H7 (cell line): ENCODE measurements around the gene TNPO1. TPM values are rescaled to one million over a fixed set of nuclear protein-coding genes. Genes with fewer than 3 reads are reported as not detected.
A peak's percentile ranks its signal among the peaks of the same experiment; 100 is the strongest.

Source experiments
- DNase-seq: peaks from one replicate; pipeline ENCODE4 v3.0.0; 2012
- H3K27me3 ChIP-seq: 2 replicates; pipeline ENCODE4 v1.6.0; 2011; ENCODE audit warnings: mild to moderate bottlenecking, low read length; ENCODE audit not compliant: control insufficient read depth, insufficient read depth
- H3K36me3 ChIP-seq: replicated peaks from 2 replicates; pipeline ENCODE4 v1.5.1; 2011; ENCODE audit warnings: low read length; ENCODE audit not compliant: control insufficient read depth, insufficient read depth
- H3K4me3 ChIP-seq: 2 replicates; pipeline ENCODE4 v1.5.1; 2011; ENCODE audit warnings: low read depth, mild to moderate bottlenecking, control low read depth, low read length, moderate library complexity; ENCODE audit not compliant: insufficient read depth
- total RNA-seq: library from RNA; depleted of rRNA; stranded (reverse); fragments of >200 nt; shearing (Covaris generic); gene quantifications from 2 replicates; pipeline ENCODE4 v1.2.3, GENCODE V29; 2014

Gene TNPO1
- total RNA-seq, 1 experiment from 2014 or later, result 181 TPM

DNA sequence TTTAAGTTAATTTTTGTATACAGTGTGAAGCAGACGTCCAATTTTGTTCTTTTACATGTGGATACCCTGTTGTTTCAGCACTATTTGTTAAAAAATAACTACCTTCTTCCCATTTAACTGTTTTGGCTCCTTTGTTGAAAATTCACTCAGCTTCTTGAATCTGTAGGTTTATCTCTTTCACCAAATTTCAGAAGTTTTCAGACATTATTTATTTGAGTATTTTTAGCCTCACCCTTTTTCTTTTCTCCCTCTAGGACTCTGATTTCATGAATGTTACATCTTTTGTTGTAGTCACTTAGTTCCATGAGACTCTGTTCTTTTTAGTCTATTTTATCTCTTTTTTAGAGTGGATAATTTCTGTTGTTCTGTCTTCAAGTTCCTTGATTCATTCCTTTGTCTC, 4.6 kb upstream of the TNPO1 start:
- no peak overlapping the region for H3K4me3 ChIP-seq
- DNase-seq, result no peak
- H3K36me3 ChIP-seq, result no peaks in the 10 kb centered on the region
- H3K27me3 ChIP-seq, result no peaks in the 10 kb centered on the region

GRCh38 chr5:72812488-72812887, 4.0 kb upstream of the TNPO1 start:
- H3K27me3 ChIP-seq, result no peaks in the 10 kb centered on the region
- DNase-seq, result no peak
- no peak overlapping the region for H3K4me3 ChIP-seq
- no peaks in the 10 kb centered on the region for H3K36me3 ChIP-seq

DNA sequence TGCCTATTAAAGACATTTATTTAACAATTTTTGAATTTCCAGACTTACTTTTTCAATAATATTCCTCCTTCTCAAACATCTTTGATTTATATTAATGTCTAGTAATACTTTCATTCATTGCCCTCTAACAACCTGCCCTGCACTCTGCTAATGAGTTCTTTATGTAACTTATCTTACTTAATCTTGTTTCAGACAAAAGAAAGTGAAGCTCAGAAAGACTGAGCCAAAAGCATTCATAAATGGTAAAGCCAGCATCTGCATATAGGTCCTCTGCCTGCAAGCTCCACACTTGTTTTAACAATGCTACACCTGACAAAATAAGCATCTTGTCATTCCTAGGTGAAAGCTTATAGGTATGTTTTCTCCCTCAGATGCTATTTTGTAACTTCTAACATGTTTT, 2.4 kb upstream of the TNPO1 start:
- Histone ChIP-seq H3K36me3 (no peaks in the 10 kb centered on the region), H3K4me3 (no peak overlapping the region), H3K27me3 (no peaks in the 10 kb centered on the region)
- no peak for DNase-seq

GRCh38 chr5:72814864-72815263, 1.6 kb upstream of the TNPO1 start:
- H3K4me3 ChIP-seq, result no peak overlapping the region
- no peaks in the 10 kb centered on the region for H3K27me3 ChIP-seq
- no peak for DNase-seq
- no peaks in the 10 kb centered on the region for H3K36me3 ChIP-seq

DNA sequence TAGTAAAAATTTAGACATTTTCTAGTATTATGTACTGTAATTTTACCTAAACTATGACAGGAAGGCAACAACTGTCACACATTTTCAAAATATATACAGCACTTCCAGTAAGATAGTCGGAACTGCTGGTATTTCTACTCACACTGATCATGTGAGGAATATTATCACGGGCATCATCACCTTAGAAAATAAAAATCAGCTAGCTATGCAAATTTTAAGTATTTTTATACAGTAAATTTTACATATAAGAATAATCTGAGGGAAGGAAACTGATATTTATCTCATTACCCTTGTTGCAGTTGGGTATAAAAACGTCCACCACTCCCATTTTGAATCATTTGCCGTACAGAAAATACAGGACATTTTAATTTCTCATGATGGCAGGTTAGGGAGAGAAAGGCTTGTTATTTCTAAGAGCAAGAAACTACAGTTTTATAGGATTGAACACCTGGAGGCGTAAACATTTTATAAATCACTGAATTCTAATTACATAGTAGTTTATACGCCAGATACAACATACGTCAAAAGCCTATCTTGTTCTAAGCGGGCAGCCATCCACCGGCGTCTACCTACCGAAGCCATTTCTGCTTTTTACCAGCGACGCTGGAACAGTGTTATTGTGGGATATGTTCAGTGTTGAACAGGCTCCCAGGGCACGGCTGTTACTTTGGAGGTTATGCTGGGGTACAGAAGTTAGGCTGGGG, 729 bp upstream of the TNPO1 start:
- H3K36me3 ChIP-seq, result no peaks in the 10 kb centered on the region
- H3K27me3 ChIP-seq, result no peaks in the 10 kb centered on the region
- DNase-seq, result no peak
- peak overlapping the region; percentile 85 for H3K4me3 ChIP-seq

- Histone ChIP-seq H3K27me3 (no peaks in the 10 kb centered on the region), H3K4me3 (peak overlapping the region; percentile 85), H3K36me3 (no peaks in the 10 kb centered on the region)
- no peak for DNase-seq
Observed at GRCh38 chr5:72817076-72817481, 618 bp downstream of the TNPO1 start.

GRCh38 chr5:72817671-72818266, 1.3 kb downstream of the TNPO1 start:
- DNase-seq, result no peak
- Histone ChIP-seq H3K36me3 (no peaks in the 10 kb centered on the region), H3K27me3 (no peaks in the 10 kb centered on the region), H3K4me3 (peak overlapping the region; percentile 85)

DNA sequence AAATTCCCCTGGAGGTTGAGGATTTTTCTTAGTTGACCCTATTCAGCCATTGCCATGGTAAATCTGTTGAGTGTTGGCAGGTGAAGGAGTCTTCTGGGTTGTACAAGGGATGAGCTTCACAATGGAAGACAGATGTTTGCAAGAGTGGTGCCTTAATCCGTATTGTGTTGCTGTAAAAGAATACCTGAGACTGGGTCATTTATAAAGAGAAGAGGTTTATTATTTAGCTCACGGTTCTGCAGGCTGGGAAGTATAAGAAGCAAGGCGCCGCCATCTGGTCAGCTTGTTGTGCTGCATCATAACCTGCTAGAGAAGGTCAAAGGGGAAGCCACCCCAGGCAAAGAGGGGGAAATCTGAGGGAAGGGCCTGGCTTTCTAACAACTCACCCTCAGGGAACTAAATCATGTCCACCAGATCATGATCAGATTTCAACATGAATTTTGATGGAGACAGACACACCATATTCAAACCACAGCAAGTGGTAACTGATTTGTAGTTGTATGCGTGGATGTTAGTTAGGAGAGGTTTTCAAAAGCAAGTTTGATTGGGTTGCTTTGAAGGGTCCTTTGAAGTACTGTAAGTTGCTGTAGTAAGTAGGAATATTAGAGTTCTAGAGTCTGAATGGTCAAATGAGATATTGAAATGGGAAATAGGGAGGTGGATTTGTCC, 2.5 kb downstream of the TNPO1 start:
- Histone ChIP-seq H3K27me3 (no peaks in the 10 kb centered on the region), H3K36me3 (no peaks in the 10 kb centered on the region), H3K4me3 (no peak overlapping the region)
- peak; percentile 64 for DNase-seq

DNA sequence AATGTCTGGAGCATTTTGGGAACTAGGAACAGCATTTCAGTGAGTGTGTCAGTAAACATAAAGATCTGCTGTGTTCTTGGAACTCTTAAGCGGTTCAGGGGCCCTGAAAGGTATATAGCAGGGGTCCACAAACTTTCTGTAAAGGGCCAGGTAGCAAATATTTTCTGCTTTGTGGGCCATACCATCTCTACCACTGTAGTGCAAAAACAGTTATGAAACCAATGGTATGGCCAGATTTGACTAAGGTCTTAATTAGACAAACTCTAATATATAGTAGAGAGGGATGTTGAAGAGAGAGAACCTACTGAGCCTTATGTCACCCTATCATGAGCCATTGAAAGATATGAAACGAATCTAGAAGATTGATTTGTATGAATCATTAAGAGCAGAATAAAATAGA, 5.3 kb downstream of the TNPO1 start:
- DNase-seq, result no peak
- Histone ChIP-seq H3K36me3 (no peaks in the 10 kb centered on the region), H3K27me3 (no peaks in the 10 kb centered on the region), H3K4me3 (no peak overlapping the region)

GRCh38 chr5:72822944-72823343, 6.5 kb downstream of the TNPO1 start:
- H3K36me3 ChIP-seq, result no peaks in the 10 kb centered on the region
- no peak for DNase-seq
- no peaks in the 10 kb centered on the region for H3K27me3 ChIP-seq
- no peak overlapping the region for H3K4me3 ChIP-seq

- no peak overlapping the region for H3K4me3 ChIP-seq
- no peaks in the 10 kb centered on the region for H3K27me3 ChIP-seq
- DNase-seq, result no peak
- H3K36me3 ChIP-seq, result no peaks in the 10 kb centered on the region
Observed at GRCh38 chr5:72829707-72830106, 13.2 kb downstream of the TNPO1 start.

GRCh38 chr5:72830362-72830761, 13.9 kb downstream of the TNPO1 start:
- H3K4me3 ChIP-seq, result no peak overlapping the region
- no peaks in the 10 kb centered on the region for H3K36me3 ChIP-seq
- no peaks in the 10 kb centered on the region for H3K27me3 ChIP-seq
- no peak for DNase-seq

GRCh38 chr5:72831685-72832084, 15.2 kb downstream of the TNPO1 start:
- Histone ChIP-seq H3K27me3 (no peaks in the 10 kb centered on the region), H3K36me3 (no peaks in the 10 kb centered on the region), H3K4me3 (no peak overlapping the region)
- no peak for DNase-seq

DNA sequence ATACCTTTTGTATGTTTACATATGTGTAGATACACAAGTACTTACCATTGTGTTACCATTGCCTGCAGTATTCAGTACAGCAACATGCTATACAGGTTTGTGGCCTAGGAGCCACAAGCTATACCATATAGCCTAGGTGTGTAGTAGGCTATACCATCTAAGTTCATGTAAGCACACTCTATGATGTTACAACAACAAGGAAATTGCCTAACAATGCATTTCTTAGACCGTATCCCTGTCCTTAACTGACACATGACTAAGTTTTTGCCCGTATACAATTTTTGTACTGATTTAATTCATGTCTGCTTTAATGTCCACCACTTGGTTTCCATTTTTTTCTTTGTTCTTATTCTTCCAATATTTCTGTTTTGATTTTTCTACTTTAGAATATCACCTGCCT, 18.5 kb downstream of the TNPO1 start:
- Histone ChIP-seq H3K27me3 (no peaks in the 10 kb centered on the region), H3K4me3 (no peak overlapping the region), H3K36me3 (no peaks in the 10 kb centered on the region)
- no peak for DNase-seq

DNA sequence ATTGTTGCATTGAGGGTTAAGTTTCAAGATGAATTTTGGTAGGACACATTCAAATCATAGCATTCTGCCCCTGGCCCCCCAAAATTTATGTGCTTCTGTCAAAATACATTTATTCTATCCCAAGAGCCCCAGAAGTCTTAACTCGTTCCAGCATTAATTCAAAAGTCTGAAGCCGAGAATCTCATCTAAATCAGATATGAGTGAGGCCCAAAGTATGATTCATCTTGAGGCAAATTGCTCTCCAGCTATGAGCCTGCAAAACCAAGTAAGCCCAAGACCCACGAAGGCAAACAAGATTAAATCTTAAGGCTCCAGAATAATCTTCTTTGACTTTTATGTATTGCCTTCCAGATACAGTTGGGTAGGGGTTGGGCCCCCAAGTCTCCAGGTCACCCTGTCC, 19.2 kb downstream of the TNPO1 start:
- no peaks in the 10 kb centered on the region for H3K27me3 ChIP-seq
- H3K36me3 ChIP-seq, result no peaks in the 10 kb centered on the region
- no peak overlapping the region for H3K4me3 ChIP-seq
- DNase-seq, result no peak
